ENCODE data around the gene FAM118B. TPM values are rescaled to one million over a fixed set of nuclear protein-coding genes. Genes with fewer than 3 reads are reported as not detected.

FAM118B gene
- total and polyA plus RNA-seq, 4 donors, result 3.7 to 12.0 (median 6.6) TPM

DNA sequence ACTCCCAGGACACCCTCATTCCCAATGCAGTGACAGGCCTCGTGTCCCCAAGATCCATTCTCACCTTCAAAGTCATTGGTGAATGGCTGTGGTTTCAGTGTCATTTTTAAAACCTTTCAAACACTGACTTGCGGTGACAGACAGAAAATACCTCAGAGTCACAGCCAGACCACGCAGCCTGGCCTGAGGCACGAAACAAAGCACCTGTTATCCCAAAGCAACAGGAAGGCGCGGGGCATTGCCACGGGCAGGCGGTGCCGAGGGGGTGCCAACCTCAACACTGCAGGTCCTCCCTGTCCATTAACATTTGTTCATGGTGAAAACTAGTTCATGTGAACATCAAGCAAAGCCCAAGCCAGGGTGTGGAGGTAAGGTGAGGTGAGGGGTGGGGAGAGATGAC is 38.3 kb upstream of the FAM118B start:
- no peak overlapping the region for H3K9ac ChIP-seq (ENCODE audit: low read depth in 1 of 2, low read length in 2 of 2)
- H3K27ac ChIP-seq (ENCODE audit: low read depth in 1 of 2, low read length in 2 of 2), result peak overlapping the region; percentile 48 to 52
- no peaks in the 10 kb centered on the region for H3K9me3 ChIP-seq (ENCODE audit: control insufficient read depth in 4 of 4, low read length in 3 of 4)
- H3K4me3 ChIP-seq (ENCODE audit: low read depth in 1 of 3, low read length in 3 of 3), result no peak overlapping the region
- no peak for DNase-seq (ENCODE audit: low spot score)
- H3K4me1 ChIP-seq (ENCODE audit: control insufficient read depth in 4 of 4, insufficient read depth in 4 of 4, low read length in 3 of 4), result peaks cover 0 to 14% (median 1%) of the 10 kb centered on the region in 4 donors
- H3K27me3 ChIP-seq (ENCODE audit: control insufficient read depth in 4 of 4, insufficient read depth in 4 of 4, low read length in 3 of 4), result no peaks in the 10 kb centered on the region
- WGBS, result 91% methylated on average over 9 of the region's 9 CpGs
- TF ChIP-seq, protein P1, sequence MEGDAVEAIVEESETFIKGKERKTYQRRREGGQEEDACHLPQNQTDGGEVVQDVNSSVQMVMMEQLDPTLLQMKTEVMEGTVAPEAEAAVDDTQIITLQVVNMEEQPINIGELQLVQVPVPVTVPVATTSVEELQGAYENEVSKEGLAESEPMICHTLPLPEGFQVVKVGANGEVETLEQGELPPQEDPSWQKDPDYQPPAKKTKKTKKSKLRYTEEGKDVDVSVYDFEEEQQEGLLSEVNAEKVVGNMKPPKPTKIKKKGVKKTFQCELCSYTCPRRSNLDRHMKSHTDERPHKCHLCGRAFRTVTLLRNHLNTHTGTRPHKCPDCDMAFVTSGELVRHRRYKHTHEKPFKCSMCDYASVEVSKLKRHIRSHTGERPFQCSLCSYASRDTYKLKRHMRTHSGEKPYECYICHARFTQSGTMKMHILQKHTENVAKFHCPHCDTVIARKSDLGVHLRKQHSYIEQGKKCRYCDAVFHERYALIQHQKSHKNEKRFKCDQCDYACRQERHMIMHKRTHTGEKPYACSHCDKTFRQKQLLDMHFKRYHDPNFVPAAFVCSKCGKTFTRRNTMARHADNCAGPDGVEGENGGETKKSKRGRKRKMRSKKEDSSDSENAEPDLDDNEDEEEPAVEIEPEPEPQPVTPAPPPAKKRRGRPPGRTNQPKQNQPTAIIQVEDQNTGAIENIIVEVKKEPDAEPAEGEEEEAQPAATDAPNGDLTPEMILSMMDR (IDR thresholded peaks at IDR 0.05; ENCODE audit: low read depth, low read length, missing input control), result no peak
- TF ChIP-seq RAD21 (IDR thresholded peaks at IDR 0.05) (no peak), SP1 (IDR thresholded peaks at IDR 0.05) (no peak), FOXA2 (IDR thresholded peaks at IDR 0.05) (no peak), FOXA1 (IDR thresholded peaks at IDR 0.05) (no peak), YY1 (IDR thresholded peaks at IDR 0.05) (no peak)
- TF ChIP-seq, protein P2, sequence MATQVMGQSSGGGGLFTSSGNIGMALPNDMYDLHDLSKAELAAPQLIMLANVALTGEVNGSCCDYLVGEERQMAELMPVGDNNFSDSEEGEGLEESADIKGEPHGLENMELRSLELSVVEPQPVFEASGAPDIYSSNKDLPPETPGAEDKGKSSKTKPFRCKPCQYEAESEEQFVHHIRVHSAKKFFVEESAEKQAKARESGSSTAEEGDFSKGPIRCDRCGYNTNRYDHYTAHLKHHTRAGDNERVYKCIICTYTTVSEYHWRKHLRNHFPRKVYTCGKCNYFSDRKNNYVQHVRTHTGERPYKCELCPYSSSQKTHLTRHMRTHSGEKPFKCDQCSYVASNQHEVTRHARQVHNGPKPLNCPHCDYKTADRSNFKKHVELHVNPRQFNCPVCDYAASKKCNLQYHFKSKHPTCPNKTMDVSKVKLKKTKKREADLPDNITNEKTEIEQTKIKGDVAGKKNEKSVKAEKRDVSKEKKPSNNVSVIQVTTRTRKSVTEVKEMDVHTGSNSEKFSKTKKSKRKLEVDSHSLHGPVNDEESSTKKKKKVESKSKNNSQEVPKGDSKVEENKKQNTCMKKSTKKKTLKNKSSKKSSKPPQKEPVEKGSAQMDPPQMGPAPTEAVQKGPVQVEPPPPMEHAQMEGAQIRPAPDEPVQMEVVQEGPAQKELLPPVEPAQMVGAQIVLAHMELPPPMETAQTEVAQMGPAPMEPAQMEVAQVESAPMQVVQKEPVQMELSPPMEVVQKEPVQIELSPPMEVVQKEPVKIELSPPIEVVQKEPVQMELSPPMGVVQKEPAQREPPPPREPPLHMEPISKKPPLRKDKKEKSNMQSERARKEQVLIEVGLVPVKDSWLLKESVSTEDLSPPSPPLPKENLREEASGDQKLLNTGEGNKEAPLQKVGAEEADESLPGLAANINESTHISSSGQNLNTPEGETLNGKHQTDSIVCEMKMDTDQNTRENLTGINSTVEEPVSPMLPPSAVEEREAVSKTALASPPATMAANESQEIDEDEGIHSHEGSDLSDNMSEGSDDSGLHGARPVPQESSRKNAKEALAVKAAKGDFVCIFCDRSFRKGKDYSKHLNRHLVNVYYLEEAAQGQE (IDR thresholded peaks at IDR 0.05), result no peak
- no peaks in the 10 kb centered on the region for H3K36me3 ChIP-seq (ENCODE audit: control insufficient read depth in 4 of 4, insufficient read depth in 3 of 4, low read depth in 1 of 4, low read length in 3 of 4)

DNA sequence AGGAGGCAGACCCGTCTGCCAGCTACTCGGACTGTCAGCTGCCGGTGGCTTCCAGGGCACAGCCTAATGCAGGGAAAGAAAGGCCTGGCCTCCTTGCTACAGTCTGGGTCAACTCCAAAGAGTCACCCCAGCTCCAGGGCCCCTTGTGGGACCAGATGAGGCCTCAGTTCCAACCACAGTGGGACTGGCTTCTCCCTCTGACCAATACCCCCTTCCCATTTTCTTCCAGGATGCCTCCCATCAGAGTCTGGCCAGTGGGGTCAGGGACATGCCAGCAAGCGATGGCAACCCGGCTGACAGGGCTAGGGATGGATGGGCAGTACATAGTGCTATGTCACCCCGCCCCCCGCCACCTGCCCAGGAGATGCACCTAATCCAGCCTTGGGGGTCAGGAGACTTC is 36.8 kb upstream of the FAM118B start:
- H3K27me3 ChIP-seq (ENCODE audit: control insufficient read depth in 4 of 4, insufficient read depth in 4 of 4, low read length in 3 of 4), result no peaks in the 10 kb centered on the region
- peaks cover 0 to 14% (median 1%) of the 10 kb centered on the region in 4 donors for H3K4me1 ChIP-seq (ENCODE audit: control insufficient read depth in 4 of 4, insufficient read depth in 4 of 4, low read length in 3 of 4)
- WGBS, result 97% methylated on average over 7 of the region's 7 CpGs
- no peak for TF ChIP-seq HNF4G (IDR thresholded peaks at IDR 0.05)
- TF ChIP-seq, protein P1 (IDR thresholded peaks at IDR 0.05; ENCODE audit: low read depth, low read length, missing input control), result no peak
- no peak for TF ChIP-seq FOXA2 (IDR thresholded peaks at IDR 0.05)
- TF ChIP-seq RXRA (IDR thresholded peaks at IDR 0.05), result no peak
- TF ChIP-seq GABPA (IDR thresholded peaks at IDR 0.05 in 1 of 2, conservative IDR thresholded peaks at IDR 0.05 in 1 of 2), result no peak
- TF ChIP-seq, protein P2 (IDR thresholded peaks at IDR 0.05), result no peak
- no peak for TF ChIP-seq SP1 (IDR thresholded peaks at IDR 0.05)
- no peak for TF ChIP-seq YY1 (IDR thresholded peaks at IDR 0.05)
- no peaks in the 10 kb centered on the region for H3K36me3 ChIP-seq (ENCODE audit: control insufficient read depth in 4 of 4, insufficient read depth in 3 of 4, low read depth in 1 of 4, low read length in 3 of 4)
- DNase-seq (ENCODE audit: low spot score), result no peak
- H3K9ac ChIP-seq (ENCODE audit: low read depth in 1 of 2, low read length in 2 of 2), result no peak overlapping the region
- no peak overlapping the region for H3K27ac ChIP-seq (ENCODE audit: low read depth in 1 of 2, low read length in 2 of 2)
- H3K9me3 ChIP-seq (ENCODE audit: control insufficient read depth in 4 of 4, low read length in 3 of 4), result no peaks in the 10 kb centered on the region
- H3K4me3 ChIP-seq (ENCODE audit: low read depth in 1 of 3, low read length in 3 of 3), result no peak overlapping the region
